ENCODE data around the gene ARHGAP33. TPM values are rescaled to one million over a fixed set of nuclear protein-coding genes. Genes with fewer than 3 reads are reported as not detected.

Gene ARHGAP33
- 7.0 and 9.0 TPM in 2 replicates for total RNA-seq (2014; rRNA removed; shearing (Covaris generic))

DNA sequence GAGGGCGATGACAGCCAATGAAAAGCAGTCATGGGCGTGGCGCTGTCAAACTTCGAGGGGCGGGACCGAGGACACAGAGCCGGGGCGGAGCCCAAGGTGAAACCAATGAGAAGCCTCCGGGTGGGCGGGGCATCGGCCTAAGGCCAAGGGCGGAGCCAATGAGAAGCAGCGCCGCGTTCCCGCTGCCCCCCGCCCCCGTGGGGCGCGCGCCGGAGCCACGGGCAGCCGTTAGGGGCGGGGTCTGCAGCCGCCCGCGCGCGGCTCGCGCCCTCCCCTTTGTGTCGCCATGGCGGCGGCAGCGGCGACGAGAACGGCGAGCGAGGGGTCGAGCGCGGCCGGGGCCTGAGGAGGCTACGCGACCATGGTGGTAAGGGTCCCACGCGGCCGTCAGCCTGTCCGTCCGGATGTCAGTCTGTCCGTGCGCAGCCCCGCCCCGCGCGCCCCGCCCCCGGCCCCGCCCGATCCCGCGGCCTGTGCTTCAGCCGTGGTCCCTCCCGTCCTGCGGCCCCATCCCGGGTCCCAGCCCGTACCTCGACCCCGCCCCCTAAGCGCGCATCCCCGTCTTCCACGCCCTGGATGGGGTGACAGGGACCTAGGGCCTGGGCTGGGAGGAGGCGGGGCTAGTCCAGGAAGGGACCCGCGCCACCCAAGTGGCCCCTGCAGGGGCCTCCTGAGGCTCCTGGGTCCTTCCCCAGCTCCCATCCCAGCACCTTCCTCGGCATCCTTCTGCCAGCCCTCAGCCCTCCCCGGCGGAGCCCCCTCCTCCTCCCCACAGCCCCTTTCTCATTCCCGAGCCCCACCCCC, at the start of gene ARHGAP33:
TSS of gene ARHGAP33 (plus strand) at position 267 of the 804 bp plus-strand sequence. CDS start at position 362, 95 bp downstream.
- peak; percentile 98 for DNase-seq (ENCODE audit: low read depth)

DNA sequence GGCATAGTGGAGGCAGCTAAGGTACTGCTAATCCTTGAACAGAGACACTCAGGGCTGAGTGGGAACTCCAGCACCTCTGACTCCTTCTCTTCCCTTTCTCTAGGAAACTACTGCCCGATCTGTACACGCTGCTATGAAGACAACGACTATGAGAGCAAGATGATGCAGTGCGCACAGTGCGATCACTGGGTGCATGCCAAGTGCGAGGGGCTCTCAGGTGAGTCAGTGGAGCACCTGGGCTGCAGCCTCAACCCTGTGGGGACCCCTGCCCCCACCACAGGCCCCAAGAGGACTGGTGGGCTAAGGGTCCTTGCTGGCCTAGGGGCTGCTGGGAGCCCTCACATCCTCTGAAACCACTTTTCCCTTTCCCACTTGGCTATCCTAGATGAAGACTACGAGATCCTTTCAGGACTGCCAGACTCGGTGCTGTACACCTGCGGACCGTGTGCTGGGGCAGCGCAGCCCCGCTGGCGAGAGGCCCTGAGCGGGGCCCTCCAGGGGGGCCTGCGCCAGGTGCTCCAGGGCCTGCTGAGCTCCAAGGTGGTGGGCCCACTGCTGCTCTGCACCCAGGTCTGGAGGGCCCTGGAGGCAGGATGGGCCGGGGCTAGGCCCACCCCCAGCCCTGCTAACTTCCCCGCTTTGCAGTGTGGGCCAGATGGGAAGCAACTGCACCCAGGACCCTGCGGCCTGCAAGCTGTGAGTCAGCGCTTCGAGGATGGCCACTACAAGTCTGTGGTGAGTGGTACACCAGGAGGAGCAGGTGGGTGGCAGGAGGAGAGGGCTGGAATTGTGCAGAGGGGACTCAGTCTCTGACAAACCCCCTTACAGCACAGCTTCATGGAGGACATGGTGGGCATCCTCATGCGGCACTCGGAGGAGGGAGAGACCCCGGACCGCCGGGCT, 48.1 kb upstream of the ARHGAP33 start:
- no peak for DNase-seq (ENCODE audit: low read depth)

DNA sequence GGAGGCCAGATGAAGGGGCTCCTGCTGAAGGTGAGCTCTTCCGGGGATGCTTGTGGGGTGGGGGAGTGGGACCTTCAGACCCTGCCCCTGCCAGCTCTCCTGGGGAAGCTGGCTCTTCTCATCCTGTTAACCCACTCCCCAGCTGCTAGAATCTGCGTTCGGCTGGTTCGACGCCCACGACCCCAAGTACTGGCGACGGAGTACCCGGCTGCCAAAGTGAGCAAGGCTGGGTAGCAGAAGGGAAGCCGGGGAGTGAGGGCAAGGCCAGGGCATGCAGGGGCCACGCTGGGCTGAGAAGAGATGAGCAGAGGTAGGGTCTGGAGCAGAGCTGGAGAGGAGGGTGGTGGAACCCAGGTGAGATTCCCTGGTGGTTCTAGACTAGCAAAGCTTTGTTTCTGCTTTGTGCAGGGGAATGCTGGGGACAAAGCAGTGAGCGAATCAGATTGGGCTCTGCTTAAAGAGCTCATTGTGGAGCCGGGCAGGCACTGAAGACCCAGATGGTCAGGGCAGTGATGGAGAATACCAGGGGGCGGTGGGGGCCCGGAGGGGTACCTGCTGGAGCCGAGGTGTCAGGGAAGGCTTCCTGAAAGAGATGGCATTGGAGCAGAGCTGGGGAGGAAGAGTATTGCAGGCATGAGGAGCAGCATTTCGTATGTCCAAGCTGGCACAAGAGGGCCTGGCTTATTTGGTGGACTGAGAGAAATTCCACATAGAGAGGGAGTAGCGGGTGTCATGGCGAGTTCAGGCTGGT, 47.2 kb upstream of the ARHGAP33 start:
- no peak for DNase-seq (ENCODE audit: low read depth)

DNA sequence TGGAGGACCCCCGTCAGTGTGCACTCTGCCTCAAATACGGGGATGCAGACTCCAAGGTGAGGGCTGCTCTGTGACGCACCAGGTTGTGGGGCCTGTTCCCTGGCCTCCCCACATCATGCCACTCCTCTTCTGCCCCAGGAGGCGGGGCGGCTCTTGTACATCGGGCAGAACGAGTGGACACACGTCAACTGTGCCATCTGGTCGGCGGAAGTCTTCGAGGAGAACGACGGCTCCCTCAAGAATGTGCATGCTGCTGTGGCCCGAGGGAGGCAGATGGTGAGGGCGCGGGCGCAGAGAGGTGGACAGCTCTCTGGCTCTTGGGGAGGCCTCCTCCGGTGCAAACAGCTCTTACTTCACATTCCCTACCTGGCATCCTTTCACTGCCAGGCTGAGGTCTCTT, 46.3 kb upstream of the ARHGAP33 start:
- DNase-seq (ENCODE audit: low read depth): no peak

- no peak for DNase-seq (ENCODE audit: low read depth)
Measured at GRCh38 chr19:35729763-35730162, 45.6 kb upstream of the ARHGAP33 start.

DNA sequence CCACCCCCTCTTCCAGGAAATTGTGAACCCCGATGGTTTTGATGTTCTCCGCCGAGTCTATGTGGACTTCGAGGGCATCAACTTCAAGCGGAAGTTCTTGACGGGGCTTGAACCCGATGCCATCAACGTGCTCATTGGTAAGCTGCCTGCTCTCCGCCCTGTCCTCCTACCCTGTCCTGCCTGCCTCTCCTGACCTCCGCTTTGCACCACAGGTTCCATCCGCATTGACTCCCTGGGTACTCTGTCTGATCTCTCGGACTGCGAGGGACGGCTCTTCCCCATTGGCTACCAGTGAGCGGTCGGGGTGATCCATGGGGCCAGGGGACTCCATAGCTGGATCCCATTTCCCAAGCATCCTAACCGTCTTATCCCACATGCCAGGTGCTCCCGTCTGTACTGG, 45.0 kb upstream of the ARHGAP33 start:
- DNase-seq (ENCODE audit: low read depth): no peak

- no peak for DNase-seq (ENCODE audit: low read depth)
Measured at GRCh38 chr19:35731353-35731752, 44.0 kb upstream of the ARHGAP33 start.

GRCh38 chr19:35731779-35732405, 43.5 kb upstream of the ARHGAP33 start:
- DNase-seq (ENCODE audit: low read depth): no peak

- no peak for DNase-seq (ENCODE audit: low read depth)
Measured at GRCh38 chr19:35732540-35733179, 42.7 kb upstream of the ARHGAP33 start.

- DNase-seq (ENCODE audit: low read depth): no peak
Measured at GRCh38 chr19:35733180-35734125, 41.9 kb upstream of the ARHGAP33 start.

DNA sequence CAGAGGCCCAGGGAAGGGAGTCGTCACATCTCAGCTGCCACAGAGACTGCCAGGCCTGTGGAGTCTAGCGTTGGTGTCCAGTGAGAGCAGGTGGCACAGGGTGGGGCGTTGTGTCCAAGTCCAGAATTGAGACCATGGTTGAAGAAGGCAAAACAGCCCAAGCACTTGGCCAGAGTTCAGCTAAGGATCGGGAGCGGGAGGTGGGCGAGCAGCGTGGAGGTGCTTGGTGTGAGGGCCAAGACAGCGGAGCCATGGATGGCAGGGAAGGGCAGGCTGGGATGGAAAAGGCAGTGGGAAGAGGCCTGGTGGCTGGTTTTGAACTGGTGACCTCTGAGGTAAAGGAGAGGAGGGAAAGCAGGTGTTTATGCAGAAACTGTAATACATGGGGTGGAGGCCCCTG, 41.1 kb upstream of the ARHGAP33 start:
- DNase-seq (ENCODE audit: low read depth): no peak

GRCh38 chr19:35734889-35735288, 40.5 kb upstream of the ARHGAP33 start:
- no peak for DNase-seq (ENCODE audit: low read depth)

DNA sequence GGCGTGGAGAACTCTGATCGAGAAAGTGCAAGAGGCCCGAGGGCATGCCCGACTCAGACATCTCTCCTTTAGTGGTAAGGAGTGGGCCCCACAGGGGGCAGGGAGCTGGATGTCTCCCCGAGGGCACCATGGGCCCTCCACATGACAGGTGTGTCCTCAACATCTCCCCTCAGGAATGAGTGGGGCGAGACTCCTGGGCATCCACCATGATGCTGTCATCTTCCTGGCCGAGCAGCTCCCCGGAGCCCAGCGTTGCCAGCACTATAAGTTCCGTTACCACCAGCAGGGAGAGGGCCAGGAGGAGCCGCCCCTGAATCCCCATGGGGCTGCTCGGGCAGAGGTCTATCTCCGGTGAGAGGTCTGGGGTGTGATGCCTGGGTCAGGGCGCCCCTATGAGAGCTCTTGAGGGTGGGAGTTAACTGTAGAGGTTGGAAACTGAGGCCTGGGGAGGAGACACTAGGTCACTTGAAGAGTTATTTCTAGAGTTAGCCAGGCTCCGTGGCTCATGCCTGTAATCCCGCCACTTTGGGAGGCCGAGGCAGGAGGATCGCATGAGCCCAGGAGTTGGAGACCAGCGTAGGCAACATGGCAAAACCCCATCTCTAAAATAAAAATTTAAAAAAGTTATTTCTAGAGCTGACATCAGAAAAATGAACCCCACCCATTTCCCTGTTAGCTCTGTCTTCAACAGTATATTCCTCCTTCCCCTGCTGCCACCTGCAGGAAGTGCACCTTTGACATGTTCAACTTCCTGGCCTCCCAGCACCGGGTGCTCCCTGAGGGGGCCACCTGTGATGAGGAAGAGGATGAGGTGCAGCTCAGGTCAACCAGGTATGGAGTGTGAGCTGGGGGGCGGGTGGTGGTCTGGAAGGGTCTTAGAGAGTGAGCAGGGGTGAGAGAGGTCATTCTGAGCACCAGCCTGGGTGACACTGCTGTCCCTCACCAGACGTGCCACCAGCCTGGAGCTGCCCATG, 38.2 kb upstream of the ARHGAP33 start:
- no peak for DNase-seq (ENCODE audit: low read depth)

GRCh38 chr19:35738021-35738886, 37.1 kb upstream of the ARHGAP33 start:
- DNase-seq (ENCODE audit: low read depth): no peak

DNA sequence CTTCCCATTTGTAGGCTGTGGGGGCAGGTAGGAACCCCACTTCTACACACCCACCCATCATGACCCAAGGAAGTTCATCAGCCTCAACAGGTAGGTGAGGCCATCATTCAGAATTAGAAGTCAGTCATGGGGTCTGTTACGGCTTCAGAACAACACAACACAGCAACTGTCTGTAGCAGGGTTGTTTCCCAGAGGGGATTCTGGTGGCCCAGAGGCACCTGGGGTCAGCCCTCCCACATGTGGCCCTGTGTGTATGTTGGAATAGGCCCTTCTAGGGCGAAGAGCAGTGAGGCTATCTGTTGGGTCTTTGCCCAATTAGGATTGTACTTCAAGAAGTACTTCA, 36.5 kb upstream of the ARHGAP33 start:
- DNase-seq (ENCODE audit: low read depth): no peak

GRCh38 chr19:35739275-35740107, 35.9 kb upstream of the ARHGAP33 start:
- DNase-seq (ENCODE audit: low read depth): no peak

DNA sequence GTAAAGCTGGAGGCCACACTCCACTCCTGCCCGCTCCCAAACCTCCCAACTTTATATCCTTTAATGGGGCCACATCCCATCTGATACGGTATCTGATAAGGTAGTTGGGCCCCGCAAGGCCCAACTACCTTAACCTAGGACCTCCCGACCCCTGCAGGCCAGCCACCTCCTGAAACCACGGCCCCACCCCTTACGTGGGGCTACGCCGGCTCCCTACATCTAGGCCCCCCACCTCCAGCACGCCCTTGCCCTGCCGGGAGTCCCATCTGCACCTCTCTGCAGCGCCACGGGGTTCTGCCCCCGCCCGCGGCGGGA, 35.3 kb upstream of the ARHGAP33 start:
- no peak for DNase-seq (ENCODE audit: low read depth)

All from Daoy (cell line).